WTC11 (cell line): ENCODE data around the gene CDH13. TPM values are rescaled to one million over a fixed set of nuclear protein-coding genes. Genes with fewer than 3 reads are reported as not detected.

Experiments used
- ATAC-seq: fragments of 200-7000 bp; cut with Tn5 transposase; 2 replicates; pipeline ENCODE4 v1.10.0; 2021; ENCODE audit warnings: mild to moderate bottlenecking, moderate library complexity
- CTCF ChIA-PET: fragments of 300-600 bp; sonication (Branson Sonifier 250); formaldehyde crosslinking; loops from one replicate; lab custom pipeline; 2021; ENCODE audit warnings: antibody characterized with exemption; lab: Charles Lee
- POLR2A ChIA-PET: fragments of 350-600 bp; sonication (Branson Sonifier 250); formaldehyde crosslinking; loops from one replicate; lab custom pipeline; 2021; ENCODE audit warnings: antibody characterized with exemption; lab: Charles Lee
- DNase-seq: peaks from one replicate; pipeline ENCODE4 v3.0.0; 2021; ENCODE audit warnings: low spot score
- H3K27ac Mint-ChIP-seq: 2 replicates; pipeline ENCODE4 v1.8.0; 2021; ENCODE audit warnings: mixed read lengths
- H3K27me3 Mint-ChIP-seq: 2 replicates; pipeline ENCODE4 v1.8.0; 2021; ENCODE audit warnings: low read depth, mild to moderate bottlenecking, moderate library complexity, mixed read lengths
- H3K36me3 Mint-ChIP-seq: 2 replicates; pipeline ENCODE4 v1.8.0; 2021; ENCODE audit warnings: mixed read lengths
- H3K4me1 Mint-ChIP-seq: 2 replicates; pipeline ENCODE4 v1.8.0; 2022; ENCODE audit warnings: mixed read lengths
- H3K4me3 Mint-ChIP-seq: 2 replicates; pipeline ENCODE4 v1.8.0; 2021; ENCODE audit warnings: mild to moderate bottlenecking, moderate library complexity, mixed read lengths
- H3K9me3 Mint-ChIP-seq: 2 replicates; pipeline ENCODE4 v1.8.0; 2021; ENCODE audit warnings: mixed read lengths
- AFF4 ChIP-seq: sonication (generic); formaldehyde crosslinking; IDR thresholded peaks from 2 replicates; pipeline ENCODE4 v1.8.1; 2023; ENCODE audit warnings: mild to moderate bottlenecking, missing genetic modification reagents, borderline replicate concordance
- ATF2 ChIP-seq: sonication (generic); formaldehyde crosslinking; IDR thresholded peaks from 2 replicates; pipeline ENCODE4 v1.8.1; 2022; ENCODE audit warnings: low read depth, missing genetic modification reagents, borderline replicate concordance
- EMX1 ChIP-seq: fragments of 250-450 bp; sonication (Bioruptor Pico); IDR thresholded peaks from 2 replicates; pipeline ENCODE4 v1.8.0; 2021; ENCODE audit warnings: mild to moderate bottlenecking
- FOXJ3 ChIP-seq: sonication (generic); formaldehyde crosslinking; IDR thresholded peaks from 2 replicates; pipeline ENCODE4 v1.9.0; 2021; ENCODE audit warnings: missing genetic modification reagents, mild to moderate bottlenecking, borderline replicate concordance
- GABPB1 ChIP-seq: sonication (generic); formaldehyde crosslinking; IDR thresholded peaks from 2 replicates; pipeline ENCODE4 v1.8.1; 2023; ENCODE audit warnings: mild to moderate bottlenecking, missing genetic modification reagents
- JUN ChIP-seq: sonication (generic); formaldehyde crosslinking; IDR thresholded peaks from 2 replicates; pipeline ENCODE4 v1.8.0; 2023; ENCODE audit warnings: mild to moderate bottlenecking, missing genetic modification reagents
- NFYB ChIP-seq: sonication (generic); formaldehyde crosslinking; conservative IDR thresholded peaks from 2 replicates; pipeline ENCODE4 v1.8.0; 2022; ENCODE audit warnings: low read depth, missing genetic modification reagents
- NR3C1 ChIP-seq: sonication (generic); formaldehyde crosslinking; conservative IDR thresholded peaks from 2 replicates; pipeline ENCODE4 v1.8.1; 2023; ENCODE audit warnings: low read depth, mild to moderate bottlenecking, missing genetic modification reagents
- SMAD4 ChIP-seq: sonication (generic); formaldehyde crosslinking; IDR thresholded peaks from 2 replicates; pipeline ENCODE4 v1.8.0; 2022; ENCODE audit warnings: mild to moderate bottlenecking, missing genetic modification reagents
- TEAD4 ChIP-seq: sonication (generic); formaldehyde crosslinking; IDR thresholded peaks from 2 replicates; pipeline ENCODE4 v1.8.0; 2022; ENCODE audit warnings: mild to moderate bottlenecking, missing genetic modification reagents
- USF2 ChIP-seq: sonication (generic); formaldehyde crosslinking; IDR thresholded peaks from 2 replicates; pipeline ENCODE4 v1.8.1; 2023; ENCODE audit warnings: mild to moderate bottlenecking, missing genetic modification reagents, moderate library complexity
- ZNF317 ChIP-seq: sonication (generic); formaldehyde crosslinking; IDR thresholded peaks from 2 replicates; pipeline ENCODE4 v1.8.1; 2023; ENCODE audit warnings: low read depth, mild to moderate bottlenecking, moderate library complexity, missing genetic modification reagents, borderline replicate concordance
- total RNA-seq: library from RNA; stranded (reverse); gene quantifications from 3 replicates; pipeline ENCODE4 v1.2.3, GENCODE V29; 2021
- TF ChIP-seq, protein P1 (sequence below): sonication (generic); formaldehyde crosslinking; IDR thresholded peaks from 2 replicates; pipeline ENCODE4 v1.8.0; 2023; ENCODE audit warnings: mild to moderate bottlenecking, missing genetic modification reagents
- TF ChIP-seq, protein P2 (sequence below): sonication (generic); formaldehyde crosslinking; IDR thresholded peaks from 2 replicates; pipeline ENCODE4 v1.8.1; 2022; ENCODE audit warnings: mild to moderate bottlenecking, moderate library complexity, missing genetic modification reagents
- TF ChIP-seq, protein P3 (sequence below): fragments of 200-600 bp; IDR thresholded peaks from 2 replicates; pipeline ENCODE4 v1.8.0; 2022; ENCODE audit warnings: antibody characterized with exemption
- TF ChIP-seq, protein P4 (sequence below): sonication (generic); formaldehyde crosslinking; IDR thresholded peaks from 2 replicates; pipeline ENCODE4 v1.8.1; 2022; ENCODE audit warnings: low read depth, mild to moderate bottlenecking, moderate library complexity, missing genetic modification reagents, borderline replicate concordance
- TF ChIP-seq, protein P5 (sequence below): sonication (generic); formaldehyde crosslinking; IDR thresholded peaks from 2 replicates; pipeline ENCODE4 v1.8.0; 2022; ENCODE audit warnings: missing genetic modification reagents

The CDH13 gene
- total RNA-seq, 1 experiment from 2014 or later, result 0.81 TPM

GRCh38 chr16:83701494-83701893 lies 1074.7 kb downstream of the CDH13 start (continued):
- TF ChIP-seq, protein P1, sequence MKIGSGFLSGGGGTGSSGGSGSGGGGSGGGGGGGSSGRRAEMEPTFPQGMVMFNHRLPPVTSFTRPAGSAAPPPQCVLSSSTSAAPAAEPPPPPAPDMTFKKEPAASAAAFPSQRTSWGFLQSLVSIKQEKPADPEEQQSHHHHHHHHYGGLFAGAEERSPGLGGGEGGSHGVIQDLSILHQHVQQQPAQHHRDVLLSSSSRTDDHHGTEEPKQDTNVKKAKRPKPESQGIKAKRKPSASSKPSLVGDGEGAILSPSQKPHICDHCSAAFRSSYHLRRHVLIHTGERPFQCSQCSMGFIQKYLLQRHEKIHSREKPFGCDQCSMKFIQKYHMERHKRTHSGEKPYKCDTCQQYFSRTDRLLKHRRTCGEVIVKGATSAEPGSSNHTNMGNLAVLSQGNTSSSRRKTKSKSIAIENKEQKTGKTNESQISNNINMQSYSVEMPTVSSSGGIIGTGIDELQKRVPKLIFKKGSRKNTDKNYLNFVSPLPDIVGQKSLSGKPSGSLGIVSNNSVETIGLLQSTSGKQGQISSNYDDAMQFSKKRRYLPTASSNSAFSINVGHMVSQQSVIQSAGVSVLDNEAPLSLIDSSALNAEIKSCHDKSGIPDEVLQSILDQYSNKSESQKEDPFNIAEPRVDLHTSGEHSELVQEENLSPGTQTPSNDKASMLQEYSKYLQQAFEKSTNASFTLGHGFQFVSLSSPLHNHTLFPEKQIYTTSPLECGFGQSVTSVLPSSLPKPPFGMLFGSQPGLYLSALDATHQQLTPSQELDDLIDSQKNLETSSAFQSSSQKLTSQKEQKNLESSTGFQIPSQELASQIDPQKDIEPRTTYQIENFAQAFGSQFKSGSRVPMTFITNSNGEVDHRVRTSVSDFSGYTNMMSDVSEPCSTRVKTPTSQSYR (CRISPR knock-in tag), result peak; percentile 78; the same call in 1 of the 2 replicates
- TF ChIP-seq JUN (CRISPR knock-in tag) (no peak), SMAD4 (peak; percentile 82; the same call in 1 of the 2 replicates), EMX1 (CRISPR knock-in tag) (no peak), ATF2 (no peak; the same call in 1 of the 2 replicates), AFF4 (no peak), TEAD4 (CRISPR knock-in tag) (peak; percentile 76; the same call in 1 of the 2 replicates)

GRCh38 chr16:83704656-83705055 lies 1077.9 kb downstream of the CDH13 start:
- Mint-ChIP-seq H3K36me3 (no peaks in the 10 kb centered on the region), H3K27ac (no peak overlapping the region), H3K4me1 (no peaks in the 10 kb centered on the region), H3K4me3 (no peak overlapping the region), H3K9me3 (peaks cover 3% of the 10 kb centered on the region; the same call in 1 of the 2 replicates), H3K27me3 (peaks cover 3% of the 10 kb centered on the region; the same call in 1 of the 2 replicates)
- no peak for DNase-seq
- POLR2A ChIA-PET, result no interaction called here
- no peak for ATAC-seq
- CTCF ChIA-PET, result no interaction called here
- TF ChIP-seq, protein P2, sequence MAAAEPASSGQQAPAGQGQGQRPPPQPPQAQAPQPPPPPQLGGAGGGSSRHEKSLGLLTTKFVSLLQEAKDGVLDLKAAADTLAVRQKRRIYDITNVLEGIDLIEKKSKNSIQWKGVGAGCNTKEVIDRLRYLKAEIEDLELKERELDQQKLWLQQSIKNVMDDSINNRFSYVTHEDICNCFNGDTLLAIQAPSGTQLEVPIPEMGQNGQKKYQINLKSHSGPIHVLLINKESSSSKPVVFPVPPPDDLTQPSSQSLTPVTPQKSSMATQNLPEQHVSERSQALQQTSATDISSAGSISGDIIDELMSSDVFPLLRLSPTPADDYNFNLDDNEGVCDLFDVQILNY (CRISPR knock-in tag), result no peak
- no peak for TF ChIP-seq GABPB1 (CRISPR knock-in tag)
- TF ChIP-seq ZNF317, result no peak
- no peak for TF ChIP-seq FOXJ3 (CRISPR knock-in tag)
- TF ChIP-seq NFYB (CRISPR knock-in tag), result no peak
- TF ChIP-seq, protein P3, sequence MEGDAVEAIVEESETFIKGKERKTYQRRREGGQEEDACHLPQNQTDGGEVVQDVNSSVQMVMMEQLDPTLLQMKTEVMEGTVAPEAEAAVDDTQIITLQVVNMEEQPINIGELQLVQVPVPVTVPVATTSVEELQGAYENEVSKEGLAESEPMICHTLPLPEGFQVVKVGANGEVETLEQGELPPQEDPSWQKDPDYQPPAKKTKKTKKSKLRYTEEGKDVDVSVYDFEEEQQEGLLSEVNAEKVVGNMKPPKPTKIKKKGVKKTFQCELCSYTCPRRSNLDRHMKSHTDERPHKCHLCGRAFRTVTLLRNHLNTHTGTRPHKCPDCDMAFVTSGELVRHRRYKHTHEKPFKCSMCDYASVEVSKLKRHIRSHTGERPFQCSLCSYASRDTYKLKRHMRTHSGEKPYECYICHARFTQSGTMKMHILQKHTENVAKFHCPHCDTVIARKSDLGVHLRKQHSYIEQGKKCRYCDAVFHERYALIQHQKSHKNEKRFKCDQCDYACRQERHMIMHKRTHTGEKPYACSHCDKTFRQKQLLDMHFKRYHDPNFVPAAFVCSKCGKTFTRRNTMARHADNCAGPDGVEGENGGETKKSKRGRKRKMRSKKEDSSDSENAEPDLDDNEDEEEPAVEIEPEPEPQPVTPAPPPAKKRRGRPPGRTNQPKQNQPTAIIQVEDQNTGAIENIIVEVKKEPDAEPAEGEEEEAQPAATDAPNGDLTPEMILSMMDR, result no peak
- TF ChIP-seq, protein P4, sequence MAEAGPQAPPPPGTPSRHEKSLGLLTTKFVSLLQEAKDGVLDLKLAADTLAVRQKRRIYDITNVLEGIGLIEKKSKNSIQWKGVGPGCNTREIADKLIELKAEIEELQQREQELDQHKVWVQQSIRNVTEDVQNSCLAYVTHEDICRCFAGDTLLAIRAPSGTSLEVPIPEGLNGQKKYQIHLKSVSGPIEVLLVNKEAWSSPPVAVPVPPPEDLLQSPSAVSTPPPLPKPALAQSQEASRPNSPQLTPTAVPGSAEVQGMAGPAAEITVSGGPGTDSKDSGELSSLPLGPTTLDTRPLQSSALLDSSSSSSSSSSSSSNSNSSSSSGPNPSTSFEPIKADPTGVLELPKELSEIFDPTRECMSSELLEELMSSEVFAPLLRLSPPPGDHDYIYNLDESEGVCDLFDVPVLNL (CRISPR knock-in tag), result no peak
- TF ChIP-seq, protein P5, sequence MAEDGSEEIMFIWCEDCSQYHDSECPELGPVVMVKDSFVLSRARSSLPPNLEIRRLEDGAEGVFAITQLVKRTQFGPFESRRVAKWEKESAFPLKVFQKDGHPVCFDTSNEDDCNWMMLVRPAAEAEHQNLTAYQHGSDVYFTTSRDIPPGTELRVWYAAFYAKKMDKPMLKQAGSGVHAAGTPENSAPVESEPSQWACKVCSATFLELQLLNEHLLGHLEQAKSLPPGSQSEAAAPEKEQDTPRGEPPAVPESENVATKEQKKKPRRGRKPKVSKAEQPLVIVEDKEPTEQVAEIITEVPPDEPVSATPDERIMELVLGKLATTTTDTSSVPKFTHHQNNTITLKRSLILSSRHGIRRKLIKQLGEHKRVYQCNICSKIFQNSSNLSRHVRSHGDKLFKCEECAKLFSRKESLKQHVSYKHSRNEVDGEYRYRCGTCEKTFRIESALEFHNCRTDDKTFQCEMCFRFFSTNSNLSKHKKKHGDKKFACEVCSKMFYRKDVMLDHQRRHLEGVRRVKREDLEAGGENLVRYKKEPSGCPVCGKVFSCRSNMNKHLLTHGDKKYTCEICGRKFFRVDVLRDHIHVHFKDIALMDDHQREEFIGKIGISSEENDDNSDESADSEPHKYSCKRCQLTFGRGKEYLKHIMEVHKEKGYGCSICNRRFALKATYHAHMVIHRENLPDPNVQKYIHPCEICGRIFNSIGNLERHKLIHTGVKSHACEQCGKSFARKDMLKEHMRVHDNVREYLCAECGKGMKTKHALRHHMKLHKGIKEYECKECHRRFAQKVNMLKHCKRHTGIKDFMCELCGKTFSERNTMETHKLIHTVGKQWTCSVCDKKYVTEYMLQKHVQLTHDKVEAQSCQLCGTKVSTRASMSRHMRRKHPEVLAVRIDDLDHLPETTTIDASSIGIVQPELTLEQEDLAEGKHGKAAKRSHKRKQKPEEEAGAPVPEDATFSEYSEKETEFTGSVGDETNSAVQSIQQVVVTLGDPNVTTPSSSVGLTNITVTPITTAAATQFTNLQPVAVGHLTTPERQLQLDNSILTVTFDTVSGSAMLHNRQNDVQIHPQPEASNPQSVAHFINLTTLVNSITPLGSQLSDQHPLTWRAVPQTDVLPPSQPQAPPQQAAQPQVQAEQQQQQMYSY (CRISPR knock-in tag), result no peak
- TF ChIP-seq NR3C1 (CRISPR knock-in tag), result no peak
- TF ChIP-seq USF2 (CRISPR knock-in tag), result no peak
